GM12892 (cell line): ENCODE measurements around the gene AK8.

Source experiments
- POLR2A ChIP-seq: IDR thresholded peaks from 2 replicates; pipeline ENCODE4 v1.6.1; 2011; ENCODE audit warnings: low read depth, low read length, control low read depth
- POLR2AphosphoS5 ChIP-seq: IDR thresholded peaks from 2 replicates; pipeline ENCODE4 v1.6.1; 2011; ENCODE audit warnings: low read depth, low read length, control low read depth

- no peak for TF ChIP-seq POLR2AphosphoS5
- no peak for TF ChIP-seq POLR2A
Measured at GRCh38 chr9:132903574-132904492, 25.7 kb upstream of the AK8 start.
